Keratinocyte (primary cell): Measurements from ENCODE around the gene MAD1L1. TPM values are rescaled to one million over a fixed set of nuclear protein-coding genes. Genes with fewer than 3 reads are reported as not detected.

Experiments used
- DNase-seq: peaks from one replicate; pipeline ENCODE4 v3.0.0-alpha.2; 2011; ENCODE audit warnings: low read depth, missing footprints, low spot score
- FAIRE-seq: peaks from 2 replicates; lab custom pipeline; 2011; peaks lifted over from hg19 to GRCh38; lab: Jason Lieb, UNC
- H2AFZ ChIP-seq: 2 replicates; pipeline ENCODE4 v1.6.0; 2012; ENCODE audit warnings: low read length, control low read depth, inconsistent platforms; ENCODE audit not compliant: control insufficient read depth
- H3K27ac ChIP-seq: 2 replicates; pipeline ENCODE4 v1.5.1; 2011; ENCODE audit warnings: low read length; ENCODE audit not compliant: control insufficient read depth, insufficient read depth
- H3K27me3 ChIP-seq: 3 replicates; pipeline ENCODE4 v1.6.0; 2011; ENCODE audit warnings: low read length; ENCODE audit not compliant: control insufficient read depth, insufficient read depth; ENCODE audit errors: extremely low read depth
- H3K36me3 ChIP-seq, 2 experiments: 2 replicates in 1 of 2; 3 replicates in 1 of 2; pipeline ENCODE4 v1.5.1; 2011; ENCODE audit warnings: low read length in 2 of 2, mild to moderate bottlenecking in 1 of 2; ENCODE audit not compliant: control insufficient read depth in 2 of 2, insufficient read depth in 2 of 2; ENCODE audit errors: extremely low read depth in 1 of 2
- H3K4me1 ChIP-seq: 3 replicates; pipeline ENCODE4 v1.5.1; 2011; ENCODE audit warnings: low read length; ENCODE audit not compliant: control insufficient read depth, insufficient read depth; ENCODE audit errors: extremely low read depth
- H3K4me2 ChIP-seq: 3 replicates; pipeline ENCODE4 v1.6.0; 2011; ENCODE audit warnings: low read depth, low read length; ENCODE audit not compliant: control insufficient read depth, insufficient read depth; ENCODE audit errors: extremely low read depth
- H3K4me3 ChIP-seq, 3 experiments: fragments of 200-600 bp in 1 of 3; sonication (generic) in 1 of 3; 2 replicates in 2 of 3; 3 replicates in 1 of 3; pipeline ENCODE4 v1.5.1; 2011 to 2016; ENCODE audit warnings: low read length in 3 of 3, mild to moderate bottlenecking in 3 of 3, control low read depth in 2 of 3, inconsistent platforms in 1 of 3, low read depth in 1 of 3, mixed read lengths in 1 of 3, mixed run types in 1 of 3, moderate library complexity in 1 of 3; ENCODE audit not compliant: control insufficient read depth in 2 of 3, insufficient read depth in 2 of 3; ENCODE audit errors: extremely low read depth in 1 of 3
- H3K79me2 ChIP-seq: 2 replicates; pipeline ENCODE4 v1.6.0; 2012; ENCODE audit warnings: low read length; ENCODE audit not compliant: control insufficient read depth, insufficient read depth
- H3K9ac ChIP-seq: 3 replicates; pipeline ENCODE4 v1.6.0; 2011; ENCODE audit warnings: low read length; ENCODE audit not compliant: control insufficient read depth, insufficient read depth; ENCODE audit errors: extremely low read depth
- H3K9me1 ChIP-seq: 3 replicates; pipeline ENCODE4 v1.6.0; 2011; ENCODE audit warnings: low read length; ENCODE audit not compliant: control insufficient read depth, insufficient read depth; ENCODE audit errors: extremely low read depth
- H3K9me3 ChIP-seq: 2 replicates; pipeline ENCODE4 v1.5.1; 2012; ENCODE audit warnings: low read depth, low read length; ENCODE audit not compliant: control insufficient read depth
- H4K20me1 ChIP-seq: 3 replicates; pipeline ENCODE4 v1.6.0; 2011; ENCODE audit warnings: low read length; ENCODE audit not compliant: control insufficient read depth, insufficient read depth; ENCODE audit errors: extremely low read depth
- EZH2 ChIP-seq: IDR thresholded peaks from one replicate; pipeline ENCODE4 v1.6.1; 2012; ENCODE audit warnings: inconsistent platforms, mild to moderate bottlenecking, low read length, moderate library complexity
- dilution Hi-C: fragments of 300-500 bp; cut with MboI; formaldehyde crosslinking; loops from one replicate; pipeline ENCODE4 v1.7.0; 2020; ENCODE audit warnings: low sequenced_read_pairs; ENCODE audit not compliant: extremely low pct_ligation_motif_present
- polyA plus RNA-seq, 5 experiments: library from polyadenylated mRNA; depleted of rRNA in 3 of 5; stranded (reverse) in 3 of 5; stranded (forward) in 1 of 5; unstranded in 1 of 5; fragments of >200 nt; gene quantifications; 1 replicate in 1 of 5; 2 replicates in 3 of 5; 3 replicates in 1 of 5; pipeline versions ENCODE4 v1.2.1 to v1.2.3, GENCODE V29; 2011 to 2012; ENCODE audit warnings: missing spikeins in 2 of 5, low read depth in 1 of 5, low replicate concordance in 1 of 5
- TF ChIP-seq, protein P1 (sequence below), 3 experiments: IDR thresholded peaks in 1 of 3; conservative IDR thresholded peaks in 1 of 3; optimal IDR thresholded peaks in 1 of 3; 2 replicates in 2 of 3; 3 replicates in 1 of 3; pipeline versions ENCODE3 to v1.5.1; 2011; ENCODE audit warnings: low read length in 3 of 3, mild to moderate bottlenecking in 3 of 3, moderate library complexity in 2 of 3, control low read depth in 1 of 3, inconsistent platforms in 1 of 3; ENCODE audit not compliant: insufficient read depth in 2 of 3; ENCODE audit errors: extremely low read depth in 1 of 3

MAD1L1 gene
- polyA plus RNA-seq, 1 donor (not counting 4 experiments of a cell fraction or from before 2014, with no cell fraction given), result 18.0 TPM

GRCh38 chr7:1951159-1951536, 281.6 kb downstream of the MAD1L1 start:
- Histone ChIP-seq H3K9me3 (no peaks in the 10 kb centered on the region), H3K9ac (no peak overlapping the region), H3K79me2 (no peaks in the 10 kb centered on the region), H3K9me1 (no peaks in the 10 kb centered on the region), H3K4me2 (no peak overlapping the region), H3K27me3 (no peaks in the 10 kb centered on the region), H3K4me1 (no peaks in the 10 kb centered on the region), H3K36me3 (peaks cover 0 to 6% of the 10 kb centered on the region in 2 experiments), H4K20me1 (no peaks in the 10 kb centered on the region), H2AFZ (no peak overlapping the region), H3K27ac (no peak overlapping the region), H3K4me3 (no peak overlapping the region)
- no peak for TF ChIP-seq EZH2
- TF ChIP-seq, protein P1, sequence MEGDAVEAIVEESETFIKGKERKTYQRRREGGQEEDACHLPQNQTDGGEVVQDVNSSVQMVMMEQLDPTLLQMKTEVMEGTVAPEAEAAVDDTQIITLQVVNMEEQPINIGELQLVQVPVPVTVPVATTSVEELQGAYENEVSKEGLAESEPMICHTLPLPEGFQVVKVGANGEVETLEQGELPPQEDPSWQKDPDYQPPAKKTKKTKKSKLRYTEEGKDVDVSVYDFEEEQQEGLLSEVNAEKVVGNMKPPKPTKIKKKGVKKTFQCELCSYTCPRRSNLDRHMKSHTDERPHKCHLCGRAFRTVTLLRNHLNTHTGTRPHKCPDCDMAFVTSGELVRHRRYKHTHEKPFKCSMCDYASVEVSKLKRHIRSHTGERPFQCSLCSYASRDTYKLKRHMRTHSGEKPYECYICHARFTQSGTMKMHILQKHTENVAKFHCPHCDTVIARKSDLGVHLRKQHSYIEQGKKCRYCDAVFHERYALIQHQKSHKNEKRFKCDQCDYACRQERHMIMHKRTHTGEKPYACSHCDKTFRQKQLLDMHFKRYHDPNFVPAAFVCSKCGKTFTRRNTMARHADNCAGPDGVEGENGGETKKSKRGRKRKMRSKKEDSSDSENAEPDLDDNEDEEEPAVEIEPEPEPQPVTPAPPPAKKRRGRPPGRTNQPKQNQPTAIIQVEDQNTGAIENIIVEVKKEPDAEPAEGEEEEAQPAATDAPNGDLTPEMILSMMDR (optimal IDR thresholded peaks at IDR 0.05 in 1 of 3, IDR thresholded peaks at IDR 0.05 in 1 of 3, conservative IDR thresholded peaks at IDR 0.05 in 1 of 3; ENCODE audit: extremely low read depth in 1 of 3, insufficient read depth in 2 of 3, low read length in 3 of 3), result no peak
- dilution Hi-C loops, result no loop called here
- no peak for DNase-seq
- no peak for FAIRE-seq

DNA sequence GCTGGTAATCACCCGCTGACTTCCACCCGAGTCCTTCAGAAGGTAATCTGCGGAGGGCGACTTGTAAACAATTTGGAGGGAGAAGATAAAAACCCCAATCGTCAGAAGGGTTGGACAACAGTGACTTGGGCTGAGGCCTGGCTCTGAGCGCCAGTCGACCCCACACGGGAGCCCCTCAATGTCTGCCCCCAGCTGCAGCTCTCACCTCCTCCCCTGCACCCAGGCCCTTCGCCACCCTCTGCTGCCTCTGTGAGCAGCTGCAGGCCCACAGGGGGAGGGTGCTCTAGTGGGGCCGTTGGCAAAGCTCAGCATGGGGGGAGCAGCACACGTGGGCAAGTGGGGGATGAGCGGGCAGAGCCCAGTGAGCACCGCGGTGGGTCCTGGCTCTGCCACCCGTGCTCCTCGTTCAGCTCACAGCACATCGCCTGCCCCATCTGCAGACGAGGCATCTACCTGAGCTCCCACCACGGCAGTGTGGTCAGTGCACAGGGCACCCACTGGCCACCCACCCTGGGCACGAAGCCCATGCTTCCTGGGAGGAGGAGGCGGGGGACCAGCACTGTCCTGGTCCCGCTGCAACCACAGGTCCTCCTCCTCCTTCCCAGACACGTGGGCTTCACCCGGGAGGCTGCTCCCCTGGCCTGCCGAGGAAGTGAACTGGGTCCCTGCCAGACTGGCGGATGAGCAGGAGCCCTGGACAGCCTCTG, 282.1 kb downstream of the MAD1L1 start:
- H4K20me1 ChIP-seq, result no peaks in the 10 kb centered on the region
- no peak overlapping the region for H3K4me3 ChIP-seq
- no peak overlapping the region for H3K9ac ChIP-seq
- no peaks in the 10 kb centered on the region for H3K9me1 ChIP-seq
- FAIRE-seq, result no peak
- H3K4me1 ChIP-seq, result no peaks in the 10 kb centered on the region
- no peak overlapping the region for H2AFZ ChIP-seq
- dilution Hi-C loops, result no loop called here
- H3K36me3 ChIP-seq, result peaks cover 0 to 5% of the 10 kb centered on the region in 2 experiments
- H3K4me2 ChIP-seq, result no peak overlapping the region
- no peaks in the 10 kb centered on the region for H3K9me3 ChIP-seq
- TF ChIP-seq EZH2, result no peak
- TF ChIP-seq, protein P1 (optimal IDR thresholded peaks at IDR 0.05 in 1 of 3, IDR thresholded peaks at IDR 0.05 in 1 of 3, conservative IDR thresholded peaks at IDR 0.05 in 1 of 3; ENCODE audit: extremely low read depth in 1 of 3, insufficient read depth in 2 of 3, low read length in 3 of 3), result no peak
- no peaks in the 10 kb centered on the region for H3K79me2 ChIP-seq
- DNase-seq, result no peak
- no peak overlapping the region for H3K27ac ChIP-seq
- H3K27me3 ChIP-seq, result no peaks in the 10 kb centered on the region
